Heart right ventricle (tissue), 16 donors: ENCODE measurements around the gene MIER3. TPM values are rescaled to one million over a fixed set of nuclear protein-coding genes. Genes with fewer than 3 reads are reported as not detected.
A peak's percentile ranks its signal among the peaks of the same experiment; 100 is the strongest.

ENCODE experiments used
- ATAC-seq, 8 donors: fragments of 200-7000 bp; cut with Tn5 transposase; one replicate each; pipeline ENCODE4 v1.9.1; 2020; ENCODE audit warnings: mild to moderate bottlenecking in 8 of 8, moderate library complexity in 8 of 8, moderate number of reproducible peaks in 1 of 8
- DNase-seq, 2 donors: peaks; one replicate each; pipeline ENCODE4 v3.0.0-alpha.2; 2020
- H3K27ac ChIP-seq, 10 donors: fragments of 200-600 bp; sonication (generic) in 2 of 10; one replicate each; pipeline versions ENCODE4 v1.5.0 to v1.8.0; 2020 to 2022; ENCODE audit warnings: mild to moderate bottlenecking in 3 of 10
- H3K27me3 ChIP-seq, 7 donors: fragments of 200-600 bp; one replicate each; pipeline ENCODE4 v1.8.0; 2021 to 2022; ENCODE audit warnings: mild to moderate bottlenecking in 2 of 7
- H3K36me3 ChIP-seq, 9 donors: fragments of 200-600 bp; sonication (generic) in 1 of 9; one replicate each; pipeline versions ENCODE4 v1.5.0 to v1.8.0; 2020 to 2022; ENCODE audit warnings: mild to moderate bottlenecking in 2 of 9
- H3K4me1 ChIP-seq, 9 donors: fragments of 200-600 bp; sonication (generic) in 1 of 9; one replicate each; pipeline versions ENCODE4 v1.5.0 to v1.8.0; 2020 to 2022; ENCODE audit warnings: mild to moderate bottlenecking in 4 of 9
- H3K4me3 ChIP-seq, 10 donors: fragments of 200-600 bp; sonication (generic) in 2 of 10; one replicate each; pipeline versions ENCODE4 v1.5.0 to v1.8.0; 2020 to 2022; ENCODE audit warnings: mild to moderate bottlenecking in 7 of 10, moderate library complexity in 2 of 10
- H3K9me3 ChIP-seq, 11 donors: fragments of 200-600 bp in 10 of 11; sonication (generic) in 2 of 11; one replicate each; pipeline versions ENCODE4 v1.5.0 to v1.8.0; 2013 to 2022; ENCODE audit warnings: mild to moderate bottlenecking in 2 of 11, control low read depth in 1 of 11, moderate library complexity in 1 of 11
- WGBS, 2 donors: extraction: QIAGEN DNeasy Blood & Tissue Kit; methylation state at CpG; one replicate each; pipeline ENCODE4 v1.1.7; 2013; ENCODE audit warnings: inconsistent platforms in 1 of 2; 5-methylcytosine and 5-hydroxymethylcytosine counted together
- intact Hi-C, 10 donors: fragments of 100-400 bp; cut with DNase I; formaldehyde crosslinking; loops; one replicate each; pipeline versions ENCODE4 v1.11.1 to v1.14.2; 2022
- polyA plus RNA-seq, 2 donors: library from polyadenylated mRNA; stranded (reverse); fragments of 200-250 nt; gene quantifications; one replicate each; pipeline ENCODE4 v1.2.3, GENCODE V29; 2013
- total RNA-seq, 10 donors: library from RNA; stranded (reverse); fragmentation: NEBNext Ultra II Directional in 3 of 10; extraction: Animal tissue kit (Norgen Biotek cat#: 25700) in 3 of 10; gene quantifications; one replicate each; pipeline versions ENCODE4 v1.2.1 to v1.2.4, GENCODE V29; 2021 to 2023
- TF ChIP-seq, protein P1 (sequence below), 9 donors: fragments of 200-600 bp; sonication (generic) in 2 of 9; IDR thresholded peaks; one replicate each; pipeline versions ENCODE4 v1.5.0 to v1.8.0; 2021 to 2022; ENCODE audit warnings: antibody characterized with exemption in 9 of 9, mild to moderate bottlenecking in 5 of 9, moderate library complexity in 1 of 9
- donor health status: Arrhythmogenic right ventricular cardiomyopathy.
- donor health status: ischemic (EF 13 %, LVEDD 7.1; RV severe dilation, severe dysfunction).
- donor health status: healthy with polysubstance abuse.
- donor health status: DM: no; HTN: yes; CAD: no.
- donor health status: DM: no; HTN: no; CAD: no.
- donor health status: ischemic (EF 25% LVEDD 6.9; RV normal size, moderate dysfunction).
- donor health status: ischemic (EF 25% LVEDD 5.7; RV mildly dilated, moderate dysfunction).
- donor health status: healthy.
- donor health status: DM: yes; HTN: yes; CAD: no.
- donor health status: Ischemic cardiomyopathy.
- donor health status: ischemic (EF 35%, LVEDD 5.7; RV mildly dilated, moderate dysfunction).
- donor health status: nonischemic (EF 11% LVEDD 7.7; RV severe dilation, severe dysfunction).
- donor health status: DM: yes; HTN: yes; CAD: no.
- donor health status: PGD.
- donor health status: ischemic (EF 29% LVEDD 5.4; RV normal size, mild dysfunction).
- donor health status: nonischemic (EF 23%, LVEDD 6.1; RV moderate dilation, normal function).

The MIER3 gene
- total and polyA plus RNA-seq, 12 donors = 3.3 to 17.9 (median 11.9) TPM

DNA sequence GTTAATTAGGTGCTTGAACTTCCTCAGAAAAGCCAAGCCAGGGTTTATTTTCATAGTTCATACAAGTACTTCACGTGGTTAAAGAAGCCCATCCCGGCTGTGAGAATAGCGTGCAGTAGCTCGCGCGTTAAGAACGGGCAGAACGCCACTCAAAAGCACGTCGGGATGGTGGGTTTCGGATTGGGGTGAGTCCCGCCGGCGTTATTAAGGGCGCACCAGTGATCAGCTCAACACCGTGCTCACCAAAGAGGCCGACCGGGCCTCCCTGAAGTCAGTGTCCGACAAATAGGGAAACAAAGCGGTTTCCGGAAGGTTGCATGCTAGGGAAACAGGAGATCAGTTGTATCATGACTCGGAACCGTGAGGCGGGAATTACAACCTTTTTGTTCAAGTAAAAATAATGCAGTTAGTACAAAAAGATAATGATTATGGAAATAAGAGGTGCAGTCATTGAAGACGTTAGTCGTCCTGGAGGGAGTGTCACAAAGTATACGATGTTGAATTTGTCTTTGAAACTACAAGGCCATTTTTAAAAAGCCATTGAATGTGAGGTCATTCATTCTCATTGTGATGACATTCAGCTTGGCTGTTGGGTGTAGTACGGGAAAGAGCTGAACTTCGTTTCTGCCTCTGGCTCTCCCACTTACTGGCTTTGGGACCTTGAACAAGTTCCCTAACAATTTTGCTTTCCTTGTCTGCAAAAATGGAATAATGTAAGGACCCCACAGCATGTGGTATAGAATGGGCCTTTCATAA lies 41.5 kb downstream of the MIER3 start:
- TF ChIP-seq, protein P1, sequence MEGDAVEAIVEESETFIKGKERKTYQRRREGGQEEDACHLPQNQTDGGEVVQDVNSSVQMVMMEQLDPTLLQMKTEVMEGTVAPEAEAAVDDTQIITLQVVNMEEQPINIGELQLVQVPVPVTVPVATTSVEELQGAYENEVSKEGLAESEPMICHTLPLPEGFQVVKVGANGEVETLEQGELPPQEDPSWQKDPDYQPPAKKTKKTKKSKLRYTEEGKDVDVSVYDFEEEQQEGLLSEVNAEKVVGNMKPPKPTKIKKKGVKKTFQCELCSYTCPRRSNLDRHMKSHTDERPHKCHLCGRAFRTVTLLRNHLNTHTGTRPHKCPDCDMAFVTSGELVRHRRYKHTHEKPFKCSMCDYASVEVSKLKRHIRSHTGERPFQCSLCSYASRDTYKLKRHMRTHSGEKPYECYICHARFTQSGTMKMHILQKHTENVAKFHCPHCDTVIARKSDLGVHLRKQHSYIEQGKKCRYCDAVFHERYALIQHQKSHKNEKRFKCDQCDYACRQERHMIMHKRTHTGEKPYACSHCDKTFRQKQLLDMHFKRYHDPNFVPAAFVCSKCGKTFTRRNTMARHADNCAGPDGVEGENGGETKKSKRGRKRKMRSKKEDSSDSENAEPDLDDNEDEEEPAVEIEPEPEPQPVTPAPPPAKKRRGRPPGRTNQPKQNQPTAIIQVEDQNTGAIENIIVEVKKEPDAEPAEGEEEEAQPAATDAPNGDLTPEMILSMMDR (IDR thresholded peaks at IDR 0.05) = no peak

DNA sequence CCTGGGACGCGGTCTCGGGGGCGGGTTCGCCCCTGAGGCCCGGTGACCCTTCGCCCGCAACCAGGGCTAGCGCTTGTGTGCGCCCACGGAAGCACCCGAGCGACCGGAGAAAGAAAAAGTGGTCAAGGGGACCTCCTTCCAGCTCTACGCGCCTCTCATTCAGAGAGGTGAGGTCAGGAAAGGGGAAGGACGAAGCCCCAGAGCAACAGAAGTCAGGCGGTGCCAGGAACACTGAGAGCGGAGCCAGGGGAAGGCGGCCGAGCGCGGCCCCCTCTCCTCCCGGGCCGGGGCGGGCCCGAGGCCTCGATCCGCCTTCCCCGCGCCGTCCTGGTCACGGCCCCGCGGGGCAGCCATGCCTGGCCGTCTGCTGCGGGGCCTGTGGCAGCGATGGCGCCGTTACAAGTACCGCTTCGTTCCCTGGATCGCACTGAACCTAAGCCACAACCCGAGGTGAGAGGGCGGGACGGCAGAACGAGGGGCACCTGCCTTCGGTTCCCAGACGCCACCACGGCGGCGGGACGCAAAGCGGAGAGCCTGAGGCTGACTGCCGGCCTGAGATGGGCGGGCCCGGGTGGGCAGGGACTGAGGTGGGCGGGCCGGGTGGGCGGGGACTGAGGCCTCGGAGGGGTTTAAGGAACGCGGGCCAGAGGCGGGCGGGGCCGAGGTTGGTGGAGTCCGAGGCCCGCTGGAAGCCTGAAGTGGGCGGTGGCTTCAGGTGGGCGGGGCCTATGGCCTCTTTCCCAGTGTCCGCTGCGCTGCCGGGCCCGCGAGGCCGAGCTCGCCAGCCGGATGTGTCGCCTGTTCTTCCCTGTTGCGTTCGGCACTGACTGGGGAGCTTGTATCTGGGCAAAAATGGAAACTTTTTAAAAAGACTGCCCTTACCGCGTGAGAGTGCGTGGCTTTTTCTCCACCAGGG lies 42.4 kb downstream of the MIER3 start, which contains the start of gene SETD9:
SETD9 (plus strand) TSS at position 303 of the 916 bp plus-strand sequence; CDS start at position 353, 50 bp downstream.
- intact Hi-C loops = loop anchor here in 9 of 10 donors (2.0 to 10.0 kb wide), 10 partner anchors 38 to 1555 kb away; partner anchors contain the start of genes MIER3 (in 4 of the 9), GPBP1 (in 1 of the 9) and PLK2 (in 1 of the 9)
- 0 to 1% methylated on average over 73 to 84 of the region's 84 CpGs for WGBS, 2 donors

More for the DNA sequence above, 41.5 kb downstream of the MIER3 start:
- H3K27me3 ChIP-seq = no peaks in the 10 kb centered on the region
- H3K27ac ChIP-seq = peak overlapping the region; percentile 76 to 98 (median 94)
- DNase-seq (peak; percentile 31 to 47), ATAC-seq (peak; percentile 4 to 39 (median 25))
- peaks cover 0 to 10% (median 0%) of the 10 kb centered on the region in 11 donors for H3K9me3 ChIP-seq
- peaks cover 0 to 19% (median 10%) of the 10 kb centered on the region in 9 donors for H3K4me1 ChIP-seq
- peak overlapping the region; percentile 48 to 90 (median 66) for H3K4me3 ChIP-seq
- WGBS, 2 donors = 1% methylated on average over 29 of the region's 29 CpGs
- intact Hi-C loops = loop anchor here in 2 of 10 donors (5.0 kb wide), 2 partner anchors 37 to 42 kb away; partner anchors contain the start of gene MIER3 (in 1 of the 2)
- peaks cover 0 to 14% (median 0%) of the 10 kb centered on the region in 9 donors for H3K36me3 ChIP-seq

DNA sequence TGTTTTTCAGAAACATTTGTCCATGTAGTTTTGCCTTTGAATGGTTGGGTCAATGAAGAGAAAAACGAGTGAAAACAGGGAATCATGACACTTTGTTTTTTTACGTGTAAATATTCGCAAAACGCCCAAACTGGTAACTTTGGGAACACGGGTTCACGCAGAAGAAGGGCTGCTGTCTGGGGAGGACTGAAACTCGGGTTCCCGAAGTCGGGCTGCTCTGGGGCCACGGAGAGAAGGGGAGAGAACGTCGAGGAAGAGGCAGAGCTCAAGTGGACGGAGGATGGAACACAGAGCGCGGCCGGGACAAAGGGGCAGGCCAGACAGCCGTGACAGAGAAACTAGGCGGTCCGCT lies 43.0 kb downstream of the MIER3 start:
- Histone ChIP-seq H3K36me3 (peaks cover 0 to 2% (median 0%) of the 10 kb centered on the region in 9 donors), H3K9me3 (peaks cover 0 to 10% (median 0%) of the 10 kb centered on the region in 11 donors), H3K27me3 (no peaks in the 10 kb centered on the region), H3K4me3 (peak overlapping the region; percentile 48 to 90 (median 66)), H3K27ac (peak overlapping the region; percentile 86 to 98 (median 94)), H3K4me1 (peaks cover 0 to 19% (median 10%) of the 10 kb centered on the region in 9 donors)
- intact Hi-C loops = loop anchor here in 9 of 10 donors (2.0 to 10.0 kb wide), 9 partner anchors 43 to 1556 kb away; partner anchors contain the start of genes MIER3 (in 3 of the 9), GPBP1 (in 1 of the 9) and PLK2 (in 1 of the 9)
- 1 to 3% methylated on average over 19 of the region's 19 CpGs for WGBS, 2 donors
- DNase-seq (peak in 1 of 2 donors; percentile 78), ATAC-seq (peak; percentile 59 to 82 (median 71))
- TF ChIP-seq, protein P1 (IDR thresholded peaks at IDR 0.05) = no peak

More for the DNA sequence above, 42.4 kb downstream of the MIER3 start, which contains the start of gene SETD9:
- peak within 1 kb of the TSS; percentile 86 to 98 (median 94) for H3K27ac ChIP-seq
- H3K4me1 ChIP-seq = peaks cover 0 to 19% (median 10%) of the 10 kb centered on the region in 9 donors
- peaks cover 0 to 5% (median 0%) of the 10 kb centered on the region in 9 donors for H3K36me3 ChIP-seq
- TF ChIP-seq, protein P1 (IDR thresholded peaks at IDR 0.05) = no peak
- H3K9me3 ChIP-seq = peaks cover 0 to 10% (median 0%) of the 10 kb centered on the region in 11 donors
- no peaks in the 10 kb centered on the region for H3K27me3 ChIP-seq
- peak; percentile 98 to 99 for DNase-seq
- ATAC-seq = peak; percentile 94 to 98 (median 96)
- H3K4me3 ChIP-seq = peak within 1 kb of the TSS; percentile 48 to 90 (median 66)
